GM12878 (cell line): Measurements from ENCODE around the gene GID4. TPM values are rescaled to one million over a fixed set of nuclear protein-coding genes. Genes with fewer than 3 reads are reported as not detected.

Experiments used
- ATAC-seq: fragments of 200-7000 bp; cut with Tn5 transposase; 3 replicates; pipeline ENCODE4 v1.9.1; 2020; ENCODE audit warnings: mild to moderate bottlenecking, moderate library complexity
- BruUV-seq: library from RNA; stranded (reverse); fragments of 400-500 nt; replicated peaks from 2 replicates; lab custom pipeline; 2021; lab: Mats Ljungman, UMichigan
- CTCF ChIA-PET: fragments of 300-600 bp; sonication (Branson Sonifier 250); formaldehyde crosslinking; extraction: SDS; loops from one replicate; lab custom pipeline; 2021; ENCODE audit warnings: inconsistent platforms; lab: Yijun Ruan, JAX
- POLR2A ChIA-PET: fragments of 350-600 bp; formaldehyde crosslinking; extraction: SDS; loops from one replicate; lab custom pipeline; 2021; ENCODE audit warnings: inconsistent platforms; lab: Charles Lee
- RAD21 ChIA-PET: fragments of 300-600 bp; sonication (Branson Sonifier 250); formaldehyde crosslinking; loops from one replicate; lab custom pipeline; 2023; ENCODE audit warnings: antibody characterized with exemption; ENCODE audit not compliant: unreplicated experiment; lab: Charles Lee
- SMC1A ChIA-PET: fragments of 300-600 bp; sonication (Branson Sonifier 250); formaldehyde crosslinking; loops from one replicate; lab custom pipeline; 2023; ENCODE audit not compliant: unreplicated experiment, uncharacterized antibody; lab: Charles Lee
- DNase-seq: peaks from one replicate; pipeline ENCODE4 v3.0.0-alpha.2; 2011; ENCODE audit warnings: low read depth, low spot score
- FAIRE-seq: peaks from 3 replicates; lab custom pipeline; 2011; peaks lifted over from hg19 to GRCh38; lab: Jason Lieb, UNC
- H2AFZ ChIP-seq: 2 replicates; pipeline ENCODE4 v1.6.0; 2011; ENCODE audit warnings: low read depth, low read length, control low read depth; ENCODE audit not compliant: control insufficient read depth
- H3K27ac ChIP-seq: 2 replicates; pipeline ENCODE4 v1.5.1; 2011; ENCODE audit warnings: control low read depth; ENCODE audit not compliant: control insufficient read depth, insufficient read depth
- H3K27me3 ChIP-seq, 2 experiments: replicated peaks in 1 of 2; 2 replicates each; pipeline versions ENCODE4 v1.6.0 to v1.6.1; 2011; ENCODE audit warnings: low read length in 1 of 2; ENCODE audit not compliant: control insufficient read depth in 2 of 2, insufficient read depth in 2 of 2
- H3K36me3 ChIP-seq, 2 experiments: 2 replicates each; pipeline ENCODE4 v1.5.1; 2011; ENCODE audit warnings: low read length in 1 of 2; ENCODE audit not compliant: control insufficient read depth in 2 of 2, insufficient read depth in 2 of 2
- H3K4me1 ChIP-seq: 2 replicates; pipeline ENCODE4 v1.6.1; 2011; ENCODE audit warnings: mild to moderate bottlenecking, low read length, moderate library complexity, mixed read lengths; ENCODE audit not compliant: control insufficient read depth, insufficient read depth
- H3K4me2 ChIP-seq: 2 replicates; pipeline ENCODE4 v1.6.0; 2011; ENCODE audit warnings: control low read depth; ENCODE audit not compliant: control insufficient read depth, insufficient read depth
- H3K4me3 ChIP-seq: fragments of 200-600 bp; sonication (generic); 2 replicates; pipeline ENCODE4 v1.5.1; 2016
- H3K79me2 ChIP-seq: 2 replicates; pipeline ENCODE4 v1.6.0; 2011; ENCODE audit warnings: low read length; ENCODE audit not compliant: control insufficient read depth, insufficient read depth
- H3K9ac ChIP-seq: 2 replicates; pipeline ENCODE4 v1.8.0; 2011; ENCODE audit warnings: low read length, control low read depth, mixed read lengths; ENCODE audit not compliant: control insufficient read depth, insufficient read depth
- H3K9me3 ChIP-seq: replicated peaks from 3 replicates; pipeline ENCODE4 v1.5.1; 2011; ENCODE audit warnings: mild to moderate bottlenecking, low read length; ENCODE audit not compliant: control insufficient read depth, insufficient read depth
- H4K20me1 ChIP-seq: 2 replicates; pipeline ENCODE4 v1.6.0; 2011; ENCODE audit not compliant: control insufficient read depth, insufficient read depth
- BACH1 ChIP-seq: fragments of 450-650 bp; IDR thresholded peaks from 2 replicates; pipeline ENCODE4 v1.6.1; 2017; ENCODE audit warnings: mild to moderate bottlenecking, borderline replicate concordance
- CBX3 ChIP-seq: fragments of 200-600 bp; sonication (generic); IDR thresholded peaks from 2 replicates; pipeline ENCODE4 v1.6.1; 2016; ENCODE audit warnings: low read depth, borderline replicate concordance
- GABPA ChIP-seq: IDR thresholded peaks from 2 replicates; pipeline ENCODE4 v1.6.1; 2014; ENCODE audit warnings: antibody characterized with exemption, low read depth, mild to moderate bottlenecking, inconsistent platforms
- HDAC6 ChIP-seq: fragments of 200-600 bp; sonication (generic); IDR thresholded peaks from one replicate; pipeline ENCODE4 v1.8.0; 2017; ENCODE audit warnings: antibody characterized with exemption; ENCODE audit not compliant: unreplicated experiment
- IRF5 ChIP-seq: fragments of 450-650 bp; IDR thresholded peaks from 2 replicates; pipeline ENCODE4 v1.6.1; 2017; ENCODE audit warnings: borderline replicate concordance
- KDM1A ChIP-seq: fragments of 200-600 bp; sonication (generic); IDR thresholded peaks from 2 replicates; pipeline ENCODE4 v1.6.1; 2016; ENCODE audit warnings: borderline replicate concordance
- LARP7 ChIP-seq: fragments of 450-650 bp; IDR thresholded peaks from 2 replicates; pipeline ENCODE4 v1.6.1; 2017; ENCODE audit warnings: mild to moderate bottlenecking
- MTA3 ChIP-seq: IDR thresholded peaks from 2 replicates; pipeline ENCODE4 v1.6.1; 2012; ENCODE audit warnings: low read length, inconsistent platforms, borderline replicate concordance
- NFIC ChIP-seq: IDR thresholded peaks from 2 replicates; pipeline ENCODE4 v1.6.1; 2012; ENCODE audit warnings: low read depth, mild to moderate bottlenecking, inconsistent platforms, low read length, moderate library complexity
- NFXL1 ChIP-seq: fragments of 450-650 bp; IDR thresholded peaks from 2 replicates; pipeline ENCODE4 v1.6.1; 2017; ENCODE audit warnings: antibody characterized with exemption, mild to moderate bottlenecking, borderline replicate concordance
- NFYB ChIP-seq: IDR thresholded peaks from 2 replicates; pipeline ENCODE4 v1.6.1; 2011; ENCODE audit warnings: low read depth, mild to moderate bottlenecking, low read length, improper control_type of control experiment, moderate library complexity; ENCODE audit not compliant: insufficient read depth
- POLR2AphosphoS5 ChIP-seq: IDR thresholded peaks from 2 replicates; pipeline ENCODE4 v1.6.1; 2011; ENCODE audit warnings: mild to moderate bottlenecking, low read length, inconsistent platforms
- SMC3 ChIP-seq: IDR thresholded peaks from 2 replicates; pipeline ENCODE4 v1.6.1; 2011; ENCODE audit warnings: low read length, improper control_type of control experiment, borderline replicate concordance
- SUPT20H ChIP-seq: IDR thresholded peaks from 2 replicates; pipeline ENCODE4 v1.6.1; 2011; ENCODE audit warnings: low read depth, mild to moderate bottlenecking, low read length, moderate library complexity, borderline replicate concordance; ENCODE audit not compliant: control insufficient read depth
- WRNIP1 ChIP-seq: IDR thresholded peaks from 2 replicates; pipeline ENCODE4 v1.6.1; 2011; ENCODE audit warnings: low read depth, low read length, improper control_type of control experiment, borderline replicate concordance
- YBX1 ChIP-seq: fragments of 450-650 bp; IDR thresholded peaks from 2 replicates; pipeline ENCODE4 v1.6.1; 2016; ENCODE audit warnings: antibody characterized with exemption
- ZNF274 ChIP-seq: IDR thresholded peaks from one replicate; pipeline ENCODE4 v1.8.0; 2011; ENCODE audit not compliant: insufficient read length, insufficient read depth
- ZNF384 ChIP-seq: IDR thresholded peaks from 2 replicates; pipeline ENCODE4 v1.6.1; 2012; ENCODE audit warnings: low read depth, mild to moderate bottlenecking, low read length, improper control_type of control experiment, borderline replicate concordance
- ZZZ3 ChIP-seq: IDR thresholded peaks from 2 replicates; pipeline ENCODE4 v1.6.1; 2011; ENCODE audit warnings: low read depth; ENCODE audit not compliant: control insufficient read depth, insufficient read length
- WGBS: methylation state at CpG from one replicate; pipeline ENCODE4 v1.1.6; 2016; ENCODE audit warnings: low lambda C conversion rate; ENCODE audit not compliant: insufficient replicate concordance, insufficient coverage; ENCODE audit errors: missing lambda C conversion rate; 5-methylcytosine and 5-hydroxymethylcytosine counted together
- in situ Hi-C: fragments of 300-500 bp; cut with MboI; formaldehyde crosslinking; loops from 9 replicates; pipeline ENCODE4 v1.14.3; 2018; ENCODE audit warnings: mixed read lengths
- intact Hi-C: fragments of 100-400 bp; cut with micrococcal nuclease; formaldehyde crosslinking; loops from one replicate; pipeline ENCODE4 v1.14.2; 2022; ENCODE audit not compliant: unreplicated experiment
- polyA plus RNA-seq, 11 experiments: library from polyadenylated mRNA; depleted of rRNA in 4 of 11; unstranded in 6 of 11; stranded (reverse) in 5 of 11; fragments of >200 nt; fragmentation: Nextera tagmentation in 4 of 11; fragmentation: Illumina TruSeq in 1 of 11; extraction: Ambion mirVana in 4 of 11; extraction: Trizol in 1 of 11; gene quantifications; 1 replicate in 1 of 11; 2 replicates in 10 of 11; pipeline versions ENCODE4 v1.2.1 to v1.2.3, GENCODE V29; 2011 to 2016; ENCODE audit warnings: inconsistent platforms in 2 of 11, missing spikeins in 2 of 11, low read depth in 1 of 11
- total RNA-seq, 4 experiments: library from RNA; depleted of rRNA in 3 of 4; stranded (reverse); fragments of >200 nt in 3 of 4; fragmentation: Illumina TruSeq in 1 of 4; extraction: Trizol in 1 of 4; gene quantifications; 2 replicates each; pipeline versions ENCODE4 v1.2.1 to v1.2.3, GENCODE V29; 2013 to 2021

The GID4 gene
- total and polyA plus RNA-seq, 10 of the 15 experiments (the other 5 are each of a cell fraction or from before 2014, with no cell fraction given) = 0.93 to 7.3 (median 3.6) TPM

DNA sequence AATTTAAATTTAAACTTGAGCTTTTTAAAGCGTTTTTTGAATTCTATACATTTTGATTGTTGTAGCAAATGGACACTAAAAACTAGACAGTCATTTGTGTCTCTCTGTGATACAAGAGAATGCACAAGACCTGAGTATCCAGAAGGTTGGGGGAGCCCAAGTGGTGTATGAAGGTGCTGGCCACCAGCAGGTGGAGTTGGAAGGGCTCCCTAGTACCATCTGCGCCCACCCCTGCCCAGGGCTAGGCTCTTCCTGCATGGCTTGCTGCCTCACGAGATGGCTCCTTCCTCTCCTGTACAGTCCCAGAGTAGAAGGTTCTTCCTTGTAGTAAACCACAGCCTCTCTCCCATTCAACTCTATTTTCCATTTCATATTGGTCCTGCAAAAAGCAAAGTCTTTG, 17.0 kb downstream of the GID4 start:
- Histone ChIP-seq H3K4me1 (no peaks in the 10 kb centered on the region), H3K4me2 (no peak overlapping the region), H3K79me2 (no peaks in the 10 kb centered on the region), H3K4me3 (no peak overlapping the region), H3K27me3 (no peaks in the 10 kb centered on the region), H2AFZ (no peak overlapping the region), H3K27ac (no peak overlapping the region), H3K36me3 (peaks cover 0 to 8% of the 10 kb centered on the region in 2 experiments; a peak in 2 of 4 replicates), H4K20me1 (no peaks in the 10 kb centered on the region), H3K9me3 (no peaks in the 10 kb centered on the region), H3K9ac (no peak overlapping the region)
- CTCF ChIA-PET = no interaction called here
- POLR2A ChIA-PET = no interaction called here
- in situ Hi-C loops (no loop called here), intact Hi-C loops (no loop called here)
- no TSS peak for BruUV-seq
- SMC1A ChIA-PET = no interaction called here
- TF ChIP-seq ZZZ3 (no peak), GABPA (no peak), NFXL1 (no peak), YBX1 (no peak)
- RAD21 ChIA-PET = interaction anchor here (0.7 kb wide), 1 partner anchor 23 kb away, joined by 3 read pairs; no protein-coding TSS in a partner anchor
- 76% methylated on average over 3 of the region's 3 CpGs for WGBS
- DNase-seq (no peak), ATAC-seq (no peak), FAIRE-seq (no peak)

- H3K4me1 ChIP-seq = no peaks in the 10 kb centered on the region
- POLR2A ChIA-PET = interaction anchor here (0.6 kb wide), 1 partner anchor 325 kb away, joined by 8 read pairs; no protein-coding TSS in a partner anchor
- no TSS peak for BruUV-seq
- FAIRE-seq (no peak), DNase-seq (no peak), ATAC-seq (no peak)
- CTCF ChIA-PET = interaction anchor here (1.0 kb wide), 1 partner anchor 12 kb away, joined by 7 read pairs; no protein-coding TSS in a partner anchor
- no peak overlapping the region for H3K9ac ChIP-seq
- in situ Hi-C loops = no loop called here
- H3K27ac ChIP-seq = no peak overlapping the region
- SMC1A ChIA-PET = interaction anchor here (2.0 kb wide), 1 partner anchor 9 kb away, joined by 8 read pairs; no protein-coding TSS in a partner anchor
- TF ChIP-seq MTA3 = no peak
- no peak for TF ChIP-seq WRNIP1
- TF ChIP-seq SMC3 = no peak
- no peak for TF ChIP-seq NFYB
- TF ChIP-seq ZZZ3 = no peak
- TF ChIP-seq POLR2AphosphoS5 = no peak
- no peak for TF ChIP-seq SUPT20H
- TF ChIP-seq LARP7 = no peak
- TF ChIP-seq ZNF384 = no peak
- no peak for TF ChIP-seq BACH1
- TF ChIP-seq ZNF274 = no peak
- TF ChIP-seq KDM1A = no peak
- TF ChIP-seq IRF5 = no peak
- no peak for TF ChIP-seq CBX3
- TF ChIP-seq HDAC6 = no peak
- TF ChIP-seq NFIC = no peak
- no peaks in the 10 kb centered on the region for H3K27me3 ChIP-seq
- no peaks in the 10 kb centered on the region for H3K9me3 ChIP-seq
- H3K4me3 ChIP-seq = no peak overlapping the region
- RAD21 ChIA-PET = no interaction called here
- intact Hi-C loops = no loop called here
- H3K79me2 ChIP-seq = no peaks in the 10 kb centered on the region
- no peak overlapping the region for H2AFZ ChIP-seq
- H3K4me2 ChIP-seq = no peak overlapping the region
- 64% methylated on average over 5 of the region's 5 CpGs for WGBS
- H4K20me1 ChIP-seq = no peaks in the 10 kb centered on the region
- H3K36me3 ChIP-seq = peaks cover 0 to 11% of the 10 kb centered on the region in 2 experiments; a peak in 3 of 4 replicates
These were observed 20.1 kb downstream of the GID4 start for GRCh38 chr17:18059283-18059682.
